ENCODE results near the gene NLRC5. TPM values are rescaled to one million over a fixed set of nuclear protein-coding genes. Genes with fewer than 3 reads are reported as not detected.

NLRC5 gene
- total RNA-seq, 4 donors from 2014 or later, result 32.4 to 57.9 (median 37.1) TPM

GRCh38 chr16:56980792-56981724 is 8.3 kb upstream of the NLRC5 start:
- peaks cover 0 to 12% (median 0%) of the 10 kb centered on the region in 3 donors for H3K36me3 ChIP-seq
- WGBS, 2 donors, result 71 to 76% methylated on average over 16 of the region's 16 CpGs

GRCh38 chr16:56981729-56982271 is 7.6 kb upstream of the NLRC5 start:
- 86% methylated on average over 12 of the region's 12 CpGs for WGBS, 2 donors

More at GRCh38 chr16:56980792-56981724, 8.3 kb upstream of the NLRC5 start:
- Histone ChIP-seq H3K27ac (no peak overlapping the region), H3K27me3 (no peaks in the 10 kb centered on the region), H3K9me3 (no peaks in the 10 kb centered on the region), H3K4me3 (no peak overlapping the region), H3K4me1 (peaks cover 0 to 14% (median 5%) of the 10 kb centered on the region in 4 donors)
- DNase-seq (ENCODE audit: low spot score in 2 of 2), result no peak
- TF ChIP-seq CTCF (IDR thresholded peaks at IDR 0.05) (no peak), EP300 (IDR thresholded peaks at IDR 0.05) (no peak), POLR2A (IDR thresholded peaks at IDR 0.05) (no peak)

GRCh38 chr16:56982695-56983094 is 6.7 kb upstream of the NLRC5 start:
- TF ChIP-seq POLR2A (IDR thresholded peaks at IDR 0.05) (no peak), CTCF (IDR thresholded peaks at IDR 0.05) (no peak), EP300 (IDR thresholded peaks at IDR 0.05) (no peak)
- DNase-seq (ENCODE audit: low spot score in 2 of 2), result no peak
- Histone ChIP-seq H3K27me3 (no peaks in the 10 kb centered on the region), H3K36me3 (peaks cover 0 to 12% (median 0%) of the 10 kb centered on the region in 3 donors), H3K27ac (no peak overlapping the region), H3K4me1 (peaks cover 0 to 26% (median 8%) of the 10 kb centered on the region in 4 donors), H3K9me3 (no peaks in the 10 kb centered on the region), H3K4me3 (no peak overlapping the region)
- 85 to 88% methylated on average over 2 of the region's 2 CpGs for WGBS, 2 donors

More at GRCh38 chr16:56981729-56982271, 7.6 kb upstream of the NLRC5 start:
- Histone ChIP-seq H3K4me3 (no peak overlapping the region), H3K9me3 (no peaks in the 10 kb centered on the region), H3K27me3 (no peaks in the 10 kb centered on the region), H3K36me3 (peaks cover 0 to 12% (median 0%) of the 10 kb centered on the region in 3 donors), H3K27ac (no peak overlapping the region), H3K4me1 (peaks cover 0 to 22% (median 8%) of the 10 kb centered on the region in 4 donors)
- no peak for DNase-seq (ENCODE audit: low spot score in 2 of 2)
- TF ChIP-seq POLR2A (IDR thresholded peaks at IDR 0.05), result no peak
- no peak for TF ChIP-seq EP300 (IDR thresholded peaks at IDR 0.05)
- TF ChIP-seq CTCF (IDR thresholded peaks at IDR 0.05), result no peak

- WGBS, 2 donors, result 70 to 71% methylated on average over 9 of the region's 9 CpGs
- DNase-seq (ENCODE audit: low spot score in 2 of 2), result no peak
- peaks cover 0 to 32% (median 8%) of the 10 kb centered on the region in 4 donors for H3K4me1 ChIP-seq
- H3K27ac ChIP-seq, result no peak overlapping the region
- peaks cover 0 to 12% (median 0%) of the 10 kb centered on the region in 3 donors for H3K36me3 ChIP-seq
- H3K9me3 ChIP-seq, result no peaks in the 10 kb centered on the region
- no peak for TF ChIP-seq EP300 (IDR thresholded peaks at IDR 0.05)
- TF ChIP-seq POLR2A (IDR thresholded peaks at IDR 0.05), result no peak
- TF ChIP-seq CTCF (IDR thresholded peaks at IDR 0.05), result no peak
- H3K4me3 ChIP-seq, result no peak overlapping the region
- H3K27me3 ChIP-seq, result no peaks in the 10 kb centered on the region
These were observed 6.1 kb upstream of the NLRC5 start for GRCh38 chr16:56983211-56983751.

Measured in tibial nerve (tissue), 4 donors.